ENCODE data around the gene HRH4.
A peak's percentile ranks its signal among the peaks of the same experiment; 100 is the strongest.

The HRH4 gene

DNA sequence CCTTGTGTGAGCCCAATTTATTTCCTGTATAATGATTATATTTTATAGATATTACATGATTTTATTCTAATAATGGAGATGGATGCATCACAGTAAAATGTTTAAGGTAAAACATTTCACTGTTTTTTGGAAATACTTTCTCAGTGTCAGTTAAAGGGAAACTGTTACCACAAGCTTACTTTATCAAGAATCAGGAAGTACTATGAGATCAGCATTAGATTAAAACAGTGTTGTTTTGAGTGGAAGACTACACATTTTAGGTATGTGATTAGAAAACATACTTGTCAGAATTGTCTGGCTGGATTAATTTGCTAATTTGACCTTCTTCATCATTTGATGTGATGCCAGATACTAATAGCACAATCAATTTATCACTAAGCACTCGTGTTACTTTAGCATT lies at the start of gene HRH4:
TSS of gene HRH4 (plus strand) at position 250 of the 400 bp plus-strand sequence. CDS start at position 342, 92 bp downstream.
- Mint-ChIP-seq H3K9me3 (peaks cover 27% of the 10 kb centered on the region), H3K4me1 (peaks cover 4% of the 10 kb centered on the region), H3K27me3 (ENCODE audit: low read depth, poor library complexity) (no peaks in the 10 kb centered on the region), H3K36me3 (ENCODE audit: low read depth) (peaks cover 33% of the 10 kb centered on the region), H3K27ac (no peak within 1 kb of the TSS), H3K4me3 (no peak within 1 kb of the TSS)
- DNase-seq: no peak
- no peak for TF ChIP-seq CTCF (IDR thresholded peaks at IDR 0.05)

DNA sequence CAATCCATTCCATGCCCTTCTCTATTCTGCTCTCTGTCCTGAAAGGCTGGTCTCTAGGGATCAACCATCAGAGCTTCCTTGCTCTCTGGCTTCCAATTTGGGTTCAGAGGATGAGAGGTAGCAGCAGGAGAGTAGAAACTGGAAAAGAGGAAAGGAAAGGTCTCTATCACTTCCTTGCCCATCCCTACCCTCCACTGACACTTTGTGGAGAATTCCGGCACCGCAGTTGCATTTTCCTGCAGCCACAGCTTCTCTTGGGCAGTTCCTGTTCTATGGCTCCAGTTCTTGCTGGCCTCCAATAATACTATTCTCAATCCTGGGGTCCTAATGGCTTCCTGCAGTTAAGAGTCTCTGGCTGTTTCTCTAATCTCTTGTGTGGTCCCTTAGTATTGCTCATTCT lies 47.3 kb upstream of the HRH4 start:
- Mint-ChIP-seq H3K27me3 (ENCODE audit: low read depth, poor library complexity) (no peaks in the 10 kb centered on the region), H3K27ac (peak overlapping the region; percentile 67), H3K9me3 (no peaks in the 10 kb centered on the region), H3K36me3 (ENCODE audit: low read depth) (no peaks in the 10 kb centered on the region), H3K4me3 (no peak overlapping the region), H3K4me1 (peaks cover 23% of the 10 kb centered on the region)
- no peak for DNase-seq
- no peak for TF ChIP-seq CTCF (IDR thresholded peaks at IDR 0.05)

GRCh38 chr18:24414349-24415003 lies 46.0 kb upstream of the HRH4 start:
- H3K27ac Mint-ChIP-seq: no peak overlapping the region
- no peaks in the 10 kb centered on the region for H3K27me3 Mint-ChIP-seq (ENCODE audit: low read depth, poor library complexity)
- no peaks in the 10 kb centered on the region for H3K9me3 Mint-ChIP-seq
- H3K36me3 Mint-ChIP-seq (ENCODE audit: low read depth): no peaks in the 10 kb centered on the region
- no peak overlapping the region for H3K4me3 Mint-ChIP-seq
- peaks cover 23% of the 10 kb centered on the region for H3K4me1 Mint-ChIP-seq
- DNase-seq: no peak
- TF ChIP-seq CTCF (IDR thresholded peaks at IDR 0.05): no peak

GRCh38 chr18:24417480-24417879 lies 43.0 kb upstream of the HRH4 start:
- Mint-ChIP-seq H3K9me3 (no peaks in the 10 kb centered on the region), H3K27me3 (ENCODE audit: low read depth, poor library complexity) (peaks cover 5% of the 10 kb centered on the region), H3K27ac (no peak overlapping the region), H3K36me3 (ENCODE audit: low read depth) (no peaks in the 10 kb centered on the region), H3K4me3 (no peak overlapping the region), H3K4me1 (peaks cover 16% of the 10 kb centered on the region)
- no peak for DNase-seq
- no peak for TF ChIP-seq CTCF (IDR thresholded peaks at IDR 0.05)

DNA sequence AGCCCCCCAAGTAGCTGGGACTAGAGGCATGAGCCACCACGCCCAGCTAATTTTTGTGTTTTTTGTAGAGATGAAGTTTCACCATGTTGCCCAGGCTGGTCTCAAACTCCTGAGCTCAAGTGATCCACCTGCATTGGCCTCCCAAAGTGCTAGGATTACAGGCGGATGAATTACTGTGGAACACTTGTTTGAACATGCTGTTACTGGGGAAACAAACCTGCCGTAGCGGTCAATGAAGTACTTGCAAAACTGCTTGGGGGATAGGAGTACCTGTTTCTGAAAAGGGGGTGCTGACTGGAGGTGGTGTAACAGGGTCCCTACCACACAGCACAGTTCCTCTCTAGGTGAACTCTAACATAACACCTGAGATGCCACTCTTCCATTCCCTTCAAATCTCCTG lies 39.9 kb upstream of the HRH4 start:
- DNase-seq: no peak
- H3K4me1 Mint-ChIP-seq: peaks cover 2% of the 10 kb centered on the region
- no peak overlapping the region for H3K4me3 Mint-ChIP-seq
- H3K9me3 Mint-ChIP-seq: no peaks in the 10 kb centered on the region
- H3K36me3 Mint-ChIP-seq (ENCODE audit: low read depth): no peaks in the 10 kb centered on the region
- H3K27ac Mint-ChIP-seq: no peak overlapping the region
- TF ChIP-seq CTCF (IDR thresholded peaks at IDR 0.05): no peak
- peaks cover 11% of the 10 kb centered on the region for H3K27me3 Mint-ChIP-seq (ENCODE audit: low read depth, poor library complexity)

DNA sequence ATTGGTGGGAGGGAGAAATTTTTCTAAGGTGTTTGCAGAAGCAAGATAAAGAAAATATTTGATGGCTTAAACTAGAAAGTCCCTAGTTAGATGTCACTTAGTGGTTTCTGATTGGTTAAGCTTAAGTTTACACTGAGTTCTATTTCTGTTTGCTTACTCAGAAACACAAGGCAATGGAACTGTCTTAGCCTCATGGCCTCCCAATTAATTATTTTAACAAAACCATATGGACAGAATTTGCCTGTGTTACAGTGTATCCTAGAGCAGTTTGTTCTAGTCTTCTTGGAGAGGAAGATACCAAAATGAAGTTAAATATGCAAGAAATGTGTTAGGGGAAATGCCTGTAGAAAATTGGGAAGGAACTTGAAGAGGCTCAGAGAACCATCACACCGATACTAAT lies 38.6 kb upstream of the HRH4 start:
- Mint-ChIP-seq H3K27ac (no peak overlapping the region), H3K27me3 (ENCODE audit: low read depth, poor library complexity) (peaks cover 11% of the 10 kb centered on the region), H3K4me1 (peaks cover 11% of the 10 kb centered on the region), H3K36me3 (ENCODE audit: low read depth) (no peaks in the 10 kb centered on the region), H3K4me3 (no peak overlapping the region), H3K9me3 (no peaks in the 10 kb centered on the region)
- DNase-seq: no peak
- no peak for TF ChIP-seq CTCF (IDR thresholded peaks at IDR 0.05)

Measured in nephron progenitor cell (in vitro differentiated cells).